HG03378 (cell line): ENCODE data around the gene CAPZB.

Experiments used
- ATAC-seq: cut with Tn5 transposase; IDR thresholded peaks from one replicate; pipeline ENCODE4 v1.9.1; 2021; ENCODE audit warnings: mild to moderate bottlenecking, moderate library complexity; ENCODE audit not compliant: unreplicated experiment

The CAPZB gene

GRCh38 chr1:19432943-19433718 lies 52.2 kb downstream of the CAPZB start:
- no peak for ATAC-seq

GRCh38 chr1:19430121-19431068 lies 54.9 kb downstream of the CAPZB start:
- ATAC-seq = no peak

- no peak for ATAC-seq
Measured at GRCh38 chr1:19429611-19430010, 55.7 kb downstream of the CAPZB start.

- ATAC-seq = no peak
Measured at GRCh38 chr1:19427087-19427781, 58.1 kb downstream of the CAPZB start.

- no peak for ATAC-seq
Measured at GRCh38 chr1:19426294-19427086, 58.8 kb downstream of the CAPZB start.

GRCh38 chr1:19425646-19426239 lies 59.6 kb downstream of the CAPZB start:
- no peak for ATAC-seq

- ATAC-seq = no peak
Measured at GRCh38 chr1:19424651-19425570, 60.4 kb downstream of the CAPZB start.

- no peak for ATAC-seq
Measured at GRCh38 chr1:19423130-19423529, 62.2 kb downstream of the CAPZB start.

GRCh38 chr1:19421365-19421764 lies 64.0 kb downstream of the CAPZB start:
- ATAC-seq = no peak

- ATAC-seq = no peak
Measured at GRCh38 chr1:19420606-19421005, 64.7 kb downstream of the CAPZB start.

- ATAC-seq = no peak
Measured at GRCh38 chr1:19419691-19420090, 65.6 kb downstream of the CAPZB start.

- ATAC-seq = no peak
Measured at GRCh38 chr1:19418503-19418971, 66.8 kb downstream of the CAPZB start.

- ATAC-seq = no peak
Measured at GRCh38 chr1:19416921-19417470, 68.3 kb downstream of the CAPZB start.

GRCh38 chr1:19416145-19416544 lies 69.2 kb downstream of the CAPZB start:
- ATAC-seq = no peak

- no peak for ATAC-seq
Measured at GRCh38 chr1:19414515-19415121, 70.7 kb downstream of the CAPZB start.

GRCh38 chr1:19413999-19414398 lies 71.3 kb downstream of the CAPZB start:
- ATAC-seq = no peak

GRCh38 chr1:19412654-19413053 lies 72.7 kb downstream of the CAPZB start:
- no peak for ATAC-seq

GRCh38 chr1:19411612-19412011 lies 73.7 kb downstream of the CAPZB start:
- ATAC-seq = no peak
